Tibial artery (tissue), 4 donors: Measurements from ENCODE around the gene PHF23.

Experiments used
- DNase-seq, 2 donors: peaks; one replicate each; pipeline ENCODE4 v3.0.0-alpha.2; 2019
- H3K27ac ChIP-seq, 2 donors: fragments of 200-600 bp; sonication (generic) in 1 of 2; 1 replicate in 1 of 2; 2 replicates in 1 of 2; pipeline ENCODE4 v1.5.1; 2018 to 2019; ENCODE audit warnings: mild to moderate bottlenecking in 1 of 2
- H3K27me3 ChIP-seq, 2 donors: fragments of 200-600 bp; sonication (generic) in 1 of 2; one replicate each; pipeline versions ENCODE4 v1.5.1 to v1.6.0; 2016 to 2019
- H3K36me3 ChIP-seq, 3 donors: fragments of 200-600 bp; sonication (generic) in 2 of 3; one replicate each; pipeline ENCODE4 v1.5.1; 2016 to 2019; ENCODE audit warnings: mild to moderate bottlenecking in 2 of 3
- H3K4me1 ChIP-seq, 4 donors: fragments of 200-600 bp; sonication (generic) in 2 of 4; 1 replicate in 3 of 4; 2 replicates in 1 of 4; pipeline ENCODE4 v1.5.1; 2016 to 2019
- H3K4me3 ChIP-seq, 2 donors: fragments of 200-600 bp; sonication (generic) in 1 of 2; 1 replicate in 1 of 2; 2 replicates in 1 of 2; pipeline ENCODE4 v1.5.1; 2018 to 2019; ENCODE audit warnings: mild to moderate bottlenecking in 2 of 2
- H3K9me3 ChIP-seq, 3 donors: fragments of 200-600 bp; sonication (generic) in 1 of 3; one replicate each; pipeline ENCODE4 v1.5.1; 2016 to 2019
- intact Hi-C: fragments of 100-400 bp; cut with DNase I; formaldehyde crosslinking; loops from one replicate; pipeline ENCODE4 v1.15.0; 2023; ENCODE audit warnings: low total_unique reads
- TF ChIP-seq, protein P1 (sequence below), 2 experiments: fragments of 200-600 bp in 1 of 2; fragments of 450-650 bp in 1 of 2; IDR thresholded peaks; one replicate each; pipeline ENCODE4 v1.5.1; 2017 to 2019; ENCODE audit warnings: antibody characterized with exemption in 2 of 2, mild to moderate bottlenecking in 1 of 2, moderate library complexity in 1 of 2

Gene PHF23

DNA sequence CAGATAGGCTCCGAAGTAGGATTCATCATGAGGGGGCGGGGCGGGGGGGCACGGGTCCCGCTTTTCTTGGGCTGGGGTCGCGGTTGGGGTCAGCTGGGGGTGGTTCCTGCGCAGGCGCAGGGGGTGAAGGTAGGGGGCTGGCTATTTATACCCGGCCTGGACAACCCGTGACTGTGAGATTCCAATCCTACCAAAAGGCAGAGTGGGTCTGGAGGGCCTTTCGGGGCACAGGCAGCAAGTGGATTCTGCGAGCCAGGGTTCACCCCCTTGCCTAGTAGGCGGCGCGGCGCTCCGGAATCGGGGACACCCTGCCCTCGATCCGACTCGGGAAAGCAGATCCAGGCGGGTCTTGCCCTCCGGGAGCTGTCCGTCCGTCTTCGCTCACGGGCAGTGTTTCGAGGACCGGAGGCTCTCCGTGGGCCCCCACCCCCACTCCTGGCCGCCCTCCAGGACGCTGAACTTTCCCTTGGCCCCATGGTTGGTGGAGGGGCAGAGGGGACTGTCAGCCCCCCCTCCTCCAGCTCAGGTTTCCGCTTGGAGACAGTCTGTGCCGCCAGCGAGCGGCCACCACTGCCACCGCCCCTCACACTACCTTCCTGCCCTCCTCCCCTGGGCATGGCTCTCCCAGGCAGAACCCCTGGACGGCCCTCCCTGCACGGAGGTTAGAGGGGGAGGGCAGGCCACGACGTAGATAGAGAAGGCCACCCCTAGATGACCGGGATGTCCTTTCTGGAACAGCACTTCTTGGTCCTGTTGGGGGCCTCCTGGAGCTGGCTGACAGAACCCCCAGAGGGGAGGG is 42.9 kb upstream of the PHF23 start:
- no peaks in the 10 kb centered on the region for H3K9me3 ChIP-seq
- H3K4me3 ChIP-seq, result peak overlapping the region; percentile 53 to 56
- H3K27ac ChIP-seq, result peak overlapping the region; percentile 93 to 94
- H3K27me3 ChIP-seq, result no peaks in the 10 kb centered on the region
- H3K4me1 ChIP-seq, result peaks cover 0 to 27% (median 21%) of the 10 kb centered on the region in 4 donors
- DNase-seq, result peak in 1 of 2 donors; percentile 86
- TF ChIP-seq, protein P1, sequence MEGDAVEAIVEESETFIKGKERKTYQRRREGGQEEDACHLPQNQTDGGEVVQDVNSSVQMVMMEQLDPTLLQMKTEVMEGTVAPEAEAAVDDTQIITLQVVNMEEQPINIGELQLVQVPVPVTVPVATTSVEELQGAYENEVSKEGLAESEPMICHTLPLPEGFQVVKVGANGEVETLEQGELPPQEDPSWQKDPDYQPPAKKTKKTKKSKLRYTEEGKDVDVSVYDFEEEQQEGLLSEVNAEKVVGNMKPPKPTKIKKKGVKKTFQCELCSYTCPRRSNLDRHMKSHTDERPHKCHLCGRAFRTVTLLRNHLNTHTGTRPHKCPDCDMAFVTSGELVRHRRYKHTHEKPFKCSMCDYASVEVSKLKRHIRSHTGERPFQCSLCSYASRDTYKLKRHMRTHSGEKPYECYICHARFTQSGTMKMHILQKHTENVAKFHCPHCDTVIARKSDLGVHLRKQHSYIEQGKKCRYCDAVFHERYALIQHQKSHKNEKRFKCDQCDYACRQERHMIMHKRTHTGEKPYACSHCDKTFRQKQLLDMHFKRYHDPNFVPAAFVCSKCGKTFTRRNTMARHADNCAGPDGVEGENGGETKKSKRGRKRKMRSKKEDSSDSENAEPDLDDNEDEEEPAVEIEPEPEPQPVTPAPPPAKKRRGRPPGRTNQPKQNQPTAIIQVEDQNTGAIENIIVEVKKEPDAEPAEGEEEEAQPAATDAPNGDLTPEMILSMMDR (IDR thresholded peaks at IDR 0.05), result no peak
- H3K36me3 ChIP-seq, result no peaks in the 10 kb centered on the region
- intact Hi-C loops, result no loop called here

DNA sequence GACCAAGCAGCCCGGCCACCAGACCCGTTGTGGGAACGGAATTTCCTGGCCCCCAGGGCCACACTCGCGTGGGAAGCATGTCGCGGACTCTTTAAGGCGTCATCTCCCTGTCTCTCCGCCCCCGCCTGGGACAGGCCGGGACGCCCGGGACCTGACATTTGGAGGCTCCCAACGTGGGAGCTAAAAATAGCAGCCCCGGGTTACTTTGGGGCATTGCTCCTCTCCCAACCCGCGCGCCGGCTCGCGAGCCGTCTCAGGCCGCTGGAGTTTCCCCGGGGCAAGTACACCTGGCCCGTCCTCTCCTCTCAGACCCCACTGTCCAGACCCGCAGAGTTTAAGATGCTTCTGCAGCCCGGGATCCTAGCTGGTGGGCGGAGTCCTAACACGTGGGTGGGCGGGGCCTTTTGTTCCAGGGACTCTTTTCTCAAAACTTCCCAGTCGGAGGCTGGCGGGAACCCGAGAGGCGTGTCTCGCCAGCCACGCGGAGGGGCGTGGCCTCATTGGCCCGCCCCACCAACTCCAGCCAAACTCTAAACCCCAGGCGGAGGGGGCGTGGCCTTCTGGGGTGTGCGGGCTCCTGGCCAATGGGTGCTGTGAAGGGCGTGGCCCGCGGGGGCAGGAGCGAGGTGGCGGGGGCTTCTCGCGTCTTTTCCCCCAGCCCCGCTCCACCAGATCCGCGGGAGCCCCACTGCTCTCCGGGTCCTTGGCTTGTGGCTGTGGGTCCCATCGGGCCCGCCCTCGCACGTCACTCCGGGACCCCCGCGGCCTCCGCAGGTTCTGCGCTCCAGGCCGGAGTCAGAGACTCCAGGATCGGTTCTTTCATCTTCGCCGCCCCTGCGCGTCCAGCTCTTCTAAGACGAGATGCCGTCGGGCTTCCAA is 42.1 kb upstream of the PHF23 start, which contains the start of gene SLC2A4:
Gene SLC2A4 (plus strand): TSS at position 645 of the 879 bp plus-strand sequence. CDS start 217 bp downstream, at position 862.
- H3K27me3 ChIP-seq, result no peaks in the 10 kb centered on the region

DNA sequence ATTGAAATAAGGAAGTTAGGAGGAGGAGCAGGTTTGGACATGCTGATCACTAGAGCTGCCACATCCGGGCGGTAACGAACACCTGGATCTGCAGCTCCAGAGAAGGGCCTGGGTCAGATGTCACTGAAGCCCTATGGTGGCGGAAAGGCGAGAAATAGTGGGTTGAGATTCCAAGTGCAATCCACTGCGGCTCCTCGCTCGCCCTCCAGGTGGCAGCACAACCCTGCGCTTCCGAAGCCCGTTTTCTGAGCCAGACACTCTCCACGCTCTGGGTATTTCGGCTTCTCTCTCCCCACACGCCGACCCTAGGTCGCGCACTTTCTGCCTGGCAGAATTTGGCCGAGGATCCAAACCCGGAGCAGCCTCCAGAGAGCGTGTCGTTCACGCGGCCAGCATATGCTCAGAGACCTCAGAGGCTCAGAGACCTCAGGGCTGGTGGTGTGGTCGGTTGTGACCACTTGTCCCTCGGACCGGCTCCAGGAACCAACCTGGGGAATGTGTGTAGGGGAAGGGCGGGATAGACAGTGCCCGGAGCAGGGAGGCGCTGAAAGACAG is 41.3 kb upstream of the PHF23 start:
- Histone ChIP-seq H3K4me1 (peaks cover 0 to 27% (median 21%) of the 10 kb centered on the region in 4 donors), H3K4me3 (peak overlapping the region; percentile 53 to 56), H3K27ac (peak overlapping the region; percentile 93 to 94), H3K27me3 (no peaks in the 10 kb centered on the region), H3K9me3 (no peaks in the 10 kb centered on the region), H3K36me3 (no peaks in the 10 kb centered on the region)
- TF ChIP-seq, protein P1 (IDR thresholded peaks at IDR 0.05), result peak; percentile 90 to 96
- peak; percentile 70 to 91 for DNase-seq
- intact Hi-C loops, result loop anchor here (1.0 kb wide), 1 partner anchor 16 kb away; no protein-coding TSS in a partner anchor

More for the DNA sequence above, 42.1 kb upstream of the PHF23 start, which contains the start of gene SLC2A4:
- Histone ChIP-seq H3K4me1 (peaks cover 0 to 27% (median 21%) of the 10 kb centered on the region in 4 donors), H3K9me3 (no peaks in the 10 kb centered on the region), H3K4me3 (peak within 1 kb of the TSS; percentile 53 to 56), H3K27ac (peak within 1 kb of the TSS; percentile 93 to 94), H3K36me3 (no peaks in the 10 kb centered on the region)
- peak; percentile 95 to 97 for DNase-seq
- intact Hi-C loops, result no loop called here
- TF ChIP-seq, protein P1 (IDR thresholded peaks at IDR 0.05), result no peak

DNA sequence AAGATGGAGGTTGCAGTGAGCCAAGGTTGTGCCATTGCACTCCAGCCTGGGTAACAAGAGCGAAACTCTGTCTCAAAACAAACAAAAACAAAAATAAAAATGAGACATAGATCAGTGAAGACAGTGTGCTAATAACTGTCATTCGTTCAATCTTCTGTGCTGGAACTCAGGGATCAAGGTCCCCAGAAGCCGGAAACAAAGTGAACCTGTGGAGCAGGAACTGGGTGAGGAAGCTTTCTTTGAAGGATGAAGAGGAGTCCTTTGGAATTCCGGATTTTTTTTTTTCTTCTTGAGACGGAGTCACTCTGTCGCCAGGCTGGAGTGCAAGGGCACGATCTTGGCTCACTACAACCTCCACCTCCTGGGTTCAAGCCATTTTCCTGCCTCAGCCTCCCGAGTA is 40.2 kb upstream of the PHF23 start:
- Histone ChIP-seq H3K36me3 (no peaks in the 10 kb centered on the region), H3K27ac (no peak overlapping the region), H3K27me3 (no peaks in the 10 kb centered on the region), H3K4me1 (peaks cover 0 to 27% (median 21%) of the 10 kb centered on the region in 4 donors), H3K4me3 (no peak overlapping the region), H3K9me3 (no peaks in the 10 kb centered on the region)
- DNase-seq, result no peak
- intact Hi-C loops, result no loop called here
- TF ChIP-seq, protein P1 (IDR thresholded peaks at IDR 0.05), result no peak

DNA sequence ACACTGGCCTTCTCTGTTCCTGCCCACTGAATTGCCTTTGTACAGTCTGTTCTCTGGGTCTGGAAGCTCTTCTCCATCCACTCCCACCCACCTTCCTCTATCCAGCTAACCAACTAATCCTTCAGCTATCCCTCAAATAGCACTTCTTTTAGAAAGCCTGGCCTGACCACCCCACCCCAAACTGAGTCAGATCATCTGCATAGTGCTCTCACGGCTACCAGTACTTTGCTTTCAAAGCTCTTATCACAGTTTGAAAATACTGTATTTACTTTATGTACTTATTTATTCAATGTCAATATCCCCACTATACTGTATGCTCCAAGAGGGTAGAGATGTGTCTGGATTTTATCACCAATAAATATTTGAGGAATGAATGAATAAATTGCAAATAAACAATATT is 27.5 kb upstream of the PHF23 start:
- intact Hi-C loops, result no loop called here
- H3K4me1 ChIP-seq, result peaks cover 0 to 16% (median 9%) of the 10 kb centered on the region in 4 donors
- no peaks in the 10 kb centered on the region for H3K36me3 ChIP-seq
- TF ChIP-seq, protein P1 (IDR thresholded peaks at IDR 0.05), result no peak
- no peak overlapping the region for H3K27ac ChIP-seq
- peaks cover 6 to 79% of the 10 kb centered on the region in 2 donors for H3K27me3 ChIP-seq
- DNase-seq, result no peak
- no peak overlapping the region for H3K4me3 ChIP-seq
- no peaks in the 10 kb centered on the region for H3K9me3 ChIP-seq
